Fibroblast of the aortic adventitia (primary cell): Measurements from ENCODE around the gene COLQ. TPM values are rescaled to one million over a fixed set of nuclear protein-coding genes. Genes with fewer than 3 reads are reported as not detected.

ENCODE experiments used
- DNase-seq: peaks from one replicate; pipeline ENCODE4 v3.0.0-alpha.2; 2010; ENCODE audit warnings: low read depth
- H3K4me3 ChIP-seq: 2 replicates; pipeline ENCODE4 v1.5.1; 2011; ENCODE audit warnings: low read depth, mild to moderate bottlenecking, control low read depth, low read length, moderate library complexity
- CTCF ChIP-seq: IDR thresholded peaks from 2 replicates; pipeline ENCODE4 v1.5.1; 2011; ENCODE audit warnings: mild to moderate bottlenecking, low read length, control low read depth, inconsistent platforms; ENCODE audit not compliant: insufficient read depth
- total RNA-seq: library from RNA; depleted of rRNA; stranded (reverse); fragments of >200 nt; gene quantifications from 2 replicates; pipeline ENCODE4 v1.2.3, GENCODE V29; 2012; ENCODE audit warnings: low replicate concordance

Gene COLQ
- total RNA-seq: 1.2 and 1.8 TPM in 2 replicates

GRCh38 chr3:15521573-15521965 lies at the start of gene COLQ:
TSS of gene COLQ (minus strand) at chr3:15521706. CDS start at chr3:15521625, 81 bp downstream.
- H3K4me3 ChIP-seq: no peak within 1 kb of the TSS
- TF ChIP-seq CTCF: no peak
- no peak for DNase-seq

DNA sequence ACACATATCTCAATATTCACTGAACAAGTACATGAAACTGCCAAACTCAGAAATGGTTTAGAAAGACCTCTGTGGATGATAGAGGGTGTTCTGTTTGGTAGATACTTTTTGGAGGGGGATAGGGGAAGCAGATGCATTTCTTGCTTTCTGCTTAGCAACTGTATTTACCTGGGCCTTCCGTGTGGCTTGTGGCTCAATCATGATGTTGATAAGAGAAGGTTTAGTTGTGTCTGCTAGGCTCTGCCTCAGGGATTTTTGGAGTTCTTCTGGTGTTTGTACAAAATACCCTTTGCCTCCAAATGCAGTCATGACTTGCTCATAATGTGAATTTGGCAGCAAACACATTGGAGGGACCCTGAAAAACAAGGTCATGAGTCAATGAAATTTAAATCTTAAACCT lies 41.7 kb upstream of the COLQ start:
- TF ChIP-seq CTCF: no peak
- DNase-seq: no peak
- H3K4me3 ChIP-seq: no peak overlapping the region

DNA sequence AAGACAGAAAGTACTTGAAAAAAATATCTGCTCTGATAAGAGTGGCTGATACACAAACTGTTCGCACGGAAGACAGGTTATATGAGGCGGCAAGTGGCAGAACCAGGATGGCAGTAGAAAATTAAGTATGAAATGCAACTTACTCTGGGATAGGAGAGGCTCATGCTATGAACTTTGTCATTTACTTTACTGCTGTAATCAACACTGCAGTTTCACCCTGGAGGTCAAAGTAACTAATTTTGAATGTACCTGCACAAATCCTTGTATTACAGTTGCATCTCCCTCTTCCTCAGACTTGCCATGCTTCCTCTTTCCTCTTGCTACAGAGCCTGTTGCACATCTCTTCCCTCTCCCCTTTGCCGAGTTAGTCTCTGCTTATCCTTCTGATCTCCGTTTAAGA lies 41.1 kb upstream of the COLQ start:
- DNase-seq: no peak
- TF ChIP-seq CTCF: no peak

GRCh38 chr3:15558581-15558980 lies 37.1 kb upstream of the COLQ start:
- no peak for DNase-seq
- H3K4me3 ChIP-seq: no peak overlapping the region
- no peak for TF ChIP-seq CTCF

More for the DNA sequence above, 41.1 kb upstream of the COLQ start:
- H3K4me3 ChIP-seq: no peak overlapping the region

- peak; percentile 85 for DNase-seq
- H3K4me3 ChIP-seq: no peak overlapping the region
- peak; percentile 51 for TF ChIP-seq CTCF
Observed at GRCh38 chr3:15557511-15557946, 36.0 kb upstream of the COLQ start.

GRCh38 chr3:15556512-15556911 lies 35.0 kb upstream of the COLQ start:
- DNase-seq: no peak
- H3K4me3 ChIP-seq: no peak overlapping the region
- TF ChIP-seq CTCF: no peak

DNA sequence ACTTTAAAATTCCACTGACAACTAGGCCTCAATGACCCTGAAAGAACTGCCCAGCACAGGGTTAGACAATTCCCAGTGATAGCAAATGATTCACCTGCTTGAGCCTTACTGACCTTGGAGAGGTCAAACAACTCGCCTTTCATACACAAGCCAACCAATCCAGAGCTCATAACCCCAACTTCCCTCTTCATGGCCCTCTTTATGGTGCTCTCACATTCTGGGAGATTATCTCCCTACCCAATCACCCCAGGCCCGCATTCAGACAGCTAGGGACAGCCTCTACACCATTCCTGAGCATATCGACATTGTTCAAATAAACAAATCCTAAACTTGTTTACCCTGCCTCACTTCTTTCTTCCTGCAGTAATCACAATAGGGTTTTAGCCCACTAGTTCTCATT lies 32.2 kb upstream of the COLQ start:
- no peak overlapping the region for H3K4me3 ChIP-seq
- DNase-seq: no peak
- no peak for TF ChIP-seq CTCF
